Astrocyte (in vitro differentiated cells and primary cell): Measurements from ENCODE around the gene CHD3. TPM values are rescaled to one million over a fixed set of nuclear protein-coding genes. Genes with fewer than 3 reads are reported as not detected.
A peak's percentile ranks its signal among the peaks of the same experiment; 100 is the strongest.

Source experiments
- DNase-seq: peaks from one replicate; pipeline ENCODE4 v3.0.0-alpha.2; 2010; ENCODE audit warnings: low read depth
- FAIRE-seq: peaks from 2 replicates; lab custom pipeline; 2011; peaks lifted over from hg19 to GRCh38; lab: Jason Lieb, UNC
- H2AFZ ChIP-seq: 2 replicates; pipeline ENCODE4 v1.6.0; 2012; ENCODE audit warnings: low read depth, low read length, inconsistent platforms
- H3K27ac ChIP-seq: 2 replicates; pipeline ENCODE4 v1.5.1; 2011; ENCODE audit warnings: low read depth, low read length, inconsistent platforms
- H3K27me3 ChIP-seq: 2 replicates; pipeline ENCODE4 v1.6.0; 2011; ENCODE audit warnings: low read length, inconsistent platforms; ENCODE audit not compliant: insufficient read depth
- H3K36me3 ChIP-seq: 2 replicates; pipeline ENCODE4 v1.5.1; 2011; ENCODE audit warnings: low read length, inconsistent platforms; ENCODE audit not compliant: insufficient read depth
- H3K4me1 ChIP-seq: 2 replicates; pipeline ENCODE4 v1.5.1; 2011; ENCODE audit warnings: low read length, inconsistent platforms; ENCODE audit not compliant: insufficient read depth
- H3K4me2 ChIP-seq: 2 replicates; pipeline ENCODE4 v1.6.0; 2012; ENCODE audit warnings: low read length, inconsistent platforms
- H3K4me3 ChIP-seq: 2 replicates; pipeline ENCODE4 v1.5.1; 2011; ENCODE audit warnings: low read depth, mild to moderate bottlenecking, low read length, inconsistent platforms; ENCODE audit not compliant: insufficient read depth
- H3K79me2 ChIP-seq: 2 replicates; pipeline ENCODE4 v1.6.0; 2012; ENCODE audit warnings: mild to moderate bottlenecking, low read length, inconsistent platforms; ENCODE audit not compliant: insufficient read depth
- H3K9ac ChIP-seq: 2 replicates; pipeline ENCODE4 v1.6.0; 2012; ENCODE audit warnings: mild to moderate bottlenecking, low read length, inconsistent platforms
- H3K9me3 ChIP-seq: 2 replicates; pipeline ENCODE4 v1.5.1; 2012; ENCODE audit warnings: low read depth, mild to moderate bottlenecking, low read length, inconsistent platforms; ENCODE audit not compliant: insufficient read depth
- H4K20me1 ChIP-seq: 2 replicates; pipeline ENCODE4 v1.6.0; 2012; ENCODE audit warnings: low read length, inconsistent platforms; ENCODE audit not compliant: insufficient read depth
- H3K27ac Mint-ChIP-seq: one replicate; pipeline ENCODE4 v1.8.0; 2021; ENCODE audit warnings: mild to moderate bottlenecking, mixed read lengths; ENCODE audit not compliant: unreplicated experiment
- H3K27me3 Mint-ChIP-seq: one replicate; pipeline ENCODE4 v1.8.0; 2021; ENCODE audit warnings: low read depth, mixed read lengths; ENCODE audit not compliant: unreplicated experiment
- H3K36me3 Mint-ChIP-seq: one replicate; pipeline ENCODE4 v1.8.0; 2021; ENCODE audit warnings: low read depth, mixed read lengths; ENCODE audit not compliant: unreplicated experiment
- H3K4me1 Mint-ChIP-seq: one replicate; pipeline ENCODE4 v1.8.0; 2021; ENCODE audit warnings: low read depth, mixed read lengths; ENCODE audit not compliant: unreplicated experiment
- H3K4me3 Mint-ChIP-seq: one replicate; pipeline ENCODE4 v1.8.0; 2021; ENCODE audit warnings: mild to moderate bottlenecking, moderate library complexity, mixed read lengths; ENCODE audit not compliant: unreplicated experiment
- H3K9me3 Mint-ChIP-seq: one replicate; pipeline ENCODE4 v1.8.0; 2021; ENCODE audit warnings: mild to moderate bottlenecking, mixed read lengths; ENCODE audit not compliant: unreplicated experiment
- EZH2 ChIP-seq: IDR thresholded peaks from 2 replicates; pipeline ENCODE4 v1.6.1; 2012; ENCODE audit warnings: mild to moderate bottlenecking, low read length, inconsistent platforms; ENCODE audit not compliant: insufficient read depth
- total RNA-seq: library from RNA; stranded (reverse); gene quantifications from 2 replicates; pipeline ENCODE4 v1.2.1, GENCODE V29; 2021
- TF ChIP-seq, protein P1 (sequence below): IDR thresholded peaks from 2 replicates; pipeline ENCODE4 v1.5.1; 2011; ENCODE audit warnings: low read depth, mild to moderate bottlenecking, inconsistent platforms, low read length, moderate library complexity; ENCODE audit not compliant: insufficient read depth

CHD3 gene
- total RNA-seq, 1 donor from 2014 or later = 111 TPM

DNA sequence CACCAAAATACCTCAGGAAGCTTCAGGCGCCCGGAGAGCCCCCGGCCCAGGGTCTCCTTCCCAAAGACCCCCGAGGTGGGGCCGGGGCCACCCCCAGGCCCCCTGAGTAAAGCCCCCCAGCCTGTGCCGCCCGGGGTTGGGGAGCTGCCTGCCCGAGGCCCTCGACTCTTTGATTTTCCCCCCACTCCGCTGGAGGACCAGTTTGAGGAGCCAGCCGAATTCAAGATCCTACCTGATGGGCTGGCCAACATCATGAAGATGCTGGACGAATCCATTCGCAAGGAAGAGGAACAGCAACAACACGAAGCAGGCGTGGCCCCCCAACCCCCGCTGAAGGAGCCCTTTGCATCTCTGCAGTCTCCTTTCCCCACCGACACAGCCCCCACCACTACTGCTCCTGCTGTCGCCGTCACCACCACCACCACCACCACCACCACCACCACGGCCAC, 40.4 kb upstream of the CHD3 start:
- H3K9ac ChIP-seq = no peak overlapping the region
- no peaks in the 10 kb centered on the region for H3K27me3 Mint-ChIP-seq
- no peak overlapping the region for H3K27ac ChIP-seq
- H2AFZ ChIP-seq = no peak overlapping the region
- no peak overlapping the region for H3K27ac Mint-ChIP-seq
- H3K4me1 ChIP-seq = peaks cover 20% of the 10 kb centered on the region
- no peaks in the 10 kb centered on the region for H3K9me3 ChIP-seq
- H3K4me3 ChIP-seq = no peak overlapping the region
- peaks cover 9% of the 10 kb centered on the region for H3K4me1 Mint-ChIP-seq
- H3K9me3 Mint-ChIP-seq = no peaks in the 10 kb centered on the region
- FAIRE-seq (no peak), DNase-seq (no peak)
- TF ChIP-seq EZH2 = no peak
- TF ChIP-seq, protein P1, sequence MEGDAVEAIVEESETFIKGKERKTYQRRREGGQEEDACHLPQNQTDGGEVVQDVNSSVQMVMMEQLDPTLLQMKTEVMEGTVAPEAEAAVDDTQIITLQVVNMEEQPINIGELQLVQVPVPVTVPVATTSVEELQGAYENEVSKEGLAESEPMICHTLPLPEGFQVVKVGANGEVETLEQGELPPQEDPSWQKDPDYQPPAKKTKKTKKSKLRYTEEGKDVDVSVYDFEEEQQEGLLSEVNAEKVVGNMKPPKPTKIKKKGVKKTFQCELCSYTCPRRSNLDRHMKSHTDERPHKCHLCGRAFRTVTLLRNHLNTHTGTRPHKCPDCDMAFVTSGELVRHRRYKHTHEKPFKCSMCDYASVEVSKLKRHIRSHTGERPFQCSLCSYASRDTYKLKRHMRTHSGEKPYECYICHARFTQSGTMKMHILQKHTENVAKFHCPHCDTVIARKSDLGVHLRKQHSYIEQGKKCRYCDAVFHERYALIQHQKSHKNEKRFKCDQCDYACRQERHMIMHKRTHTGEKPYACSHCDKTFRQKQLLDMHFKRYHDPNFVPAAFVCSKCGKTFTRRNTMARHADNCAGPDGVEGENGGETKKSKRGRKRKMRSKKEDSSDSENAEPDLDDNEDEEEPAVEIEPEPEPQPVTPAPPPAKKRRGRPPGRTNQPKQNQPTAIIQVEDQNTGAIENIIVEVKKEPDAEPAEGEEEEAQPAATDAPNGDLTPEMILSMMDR = no peak
- peaks cover 32% of the 10 kb centered on the region for H3K79me2 ChIP-seq
- H3K4me2 ChIP-seq = no peak overlapping the region
- H3K36me3 Mint-ChIP-seq = peaks cover 17% of the 10 kb centered on the region
- H3K36me3 ChIP-seq = peaks cover 11% of the 10 kb centered on the region
- H3K27me3 ChIP-seq = no peaks in the 10 kb centered on the region
- no peak overlapping the region for H3K4me3 Mint-ChIP-seq
- H4K20me1 ChIP-seq = peaks cover 56% of the 10 kb centered on the region

DNA sequence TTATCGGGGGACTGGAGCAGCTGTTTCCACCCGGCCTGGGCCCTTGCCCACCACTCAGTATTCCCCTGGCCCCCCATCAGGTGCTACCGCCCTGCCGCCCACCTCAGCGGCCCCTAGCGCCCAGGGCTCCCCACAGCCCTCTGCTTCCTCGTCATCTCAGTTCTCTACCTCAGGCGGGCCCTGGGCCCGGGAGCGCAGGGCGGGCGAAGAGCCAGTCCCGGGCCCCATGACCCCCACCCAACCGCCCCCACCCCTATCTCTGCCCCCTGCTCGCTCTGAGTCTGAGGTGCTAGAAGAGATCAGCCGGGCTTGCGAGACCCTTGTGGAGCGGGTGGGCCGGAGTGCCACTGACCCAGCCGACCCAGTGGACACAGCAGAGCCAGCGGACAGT, 39.9 kb upstream of the CHD3 start:
- H3K4me1 ChIP-seq = peaks cover 17% of the 10 kb centered on the region
- FAIRE-seq = no peak
- TF ChIP-seq, protein P1 = no peak
- no peak for TF ChIP-seq EZH2
- Mint-ChIP-seq H3K27ac (no peak overlapping the region), H3K4me3 (no peak overlapping the region), H3K4me1 (peaks cover 9% of the 10 kb centered on the region), H3K36me3 (peaks cover 17% of the 10 kb centered on the region), H3K27me3 (no peaks in the 10 kb centered on the region), H3K9me3 (no peaks in the 10 kb centered on the region)
- H3K36me3 ChIP-seq = peaks cover 11% of the 10 kb centered on the region
- H3K4me2 ChIP-seq = no peak overlapping the region
- peaks cover 30% of the 10 kb centered on the region for H3K79me2 ChIP-seq
- H3K9me3 ChIP-seq = no peaks in the 10 kb centered on the region
- DNase-seq = no peak
- no peak overlapping the region for H3K9ac ChIP-seq
- peaks cover 56% of the 10 kb centered on the region for H4K20me1 ChIP-seq
- no peak overlapping the region for H2AFZ ChIP-seq
- H3K27me3 ChIP-seq = no peaks in the 10 kb centered on the region
- no peak overlapping the region for H3K27ac ChIP-seq
- no peak overlapping the region for H3K4me3 ChIP-seq

DNA sequence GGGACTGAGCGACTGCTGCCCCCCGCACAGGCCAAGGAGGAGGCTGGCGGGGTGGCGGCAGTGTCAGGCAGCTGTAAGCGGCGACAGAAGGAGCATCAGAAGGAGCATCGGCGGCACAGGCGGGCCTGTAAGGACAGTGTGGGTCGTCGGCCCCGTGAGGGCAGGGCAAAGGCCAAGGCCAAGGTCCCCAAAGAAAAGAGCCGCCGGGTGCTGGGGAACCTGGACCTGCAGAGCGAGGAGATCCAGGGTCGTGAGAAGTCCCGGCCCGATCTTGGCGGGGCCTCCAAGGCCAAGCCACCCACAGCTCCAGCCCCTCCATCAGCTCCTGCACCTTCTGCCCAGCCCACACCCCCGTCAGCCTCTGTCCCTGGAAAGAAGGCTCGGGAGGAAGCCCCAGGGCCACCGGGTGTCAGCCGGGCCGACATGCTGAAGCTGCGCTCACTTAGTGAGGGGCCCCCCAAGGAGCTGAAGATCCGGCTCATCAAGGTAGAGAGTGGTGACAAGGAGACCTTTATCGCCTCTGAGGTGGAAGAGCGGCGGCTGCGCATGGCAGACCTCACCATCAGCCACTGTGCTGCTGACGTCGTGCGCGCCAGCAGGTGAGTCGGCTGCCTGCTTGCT, 39.3 kb upstream of the CHD3 start:
- Histone ChIP-seq H3K9ac (no peak overlapping the region), H3K4me3 (no peak overlapping the region), H3K27me3 (no peaks in the 10 kb centered on the region), H3K36me3 (peaks cover 11% of the 10 kb centered on the region), H3K27ac (no peak overlapping the region), H3K4me2 (no peak overlapping the region), H4K20me1 (peaks cover 54% of the 10 kb centered on the region), H3K9me3 (no peaks in the 10 kb centered on the region), H3K79me2 (peaks cover 27% of the 10 kb centered on the region), H2AFZ (no peak overlapping the region), H3K4me1 (peaks cover 15% of the 10 kb centered on the region)
- Mint-ChIP-seq H3K4me1 (peaks cover 9% of the 10 kb centered on the region), H3K9me3 (no peaks in the 10 kb centered on the region), H3K27ac (peak overlapping the region; percentile 58), H3K27me3 (no peaks in the 10 kb centered on the region), H3K36me3 (peaks cover 19% of the 10 kb centered on the region), H3K4me3 (no peak overlapping the region)
- DNase-seq (no peak), FAIRE-seq (no peak)
- TF ChIP-seq, protein P1 = no peak
- no peak for TF ChIP-seq EZH2
